Kasumi-1 (cell line): ENCODE measurements around the gene HDAC1.
"Not testable (repeated sequence)": the region's sequence is repeated elsewhere in the genome, so short reads cannot be mapped to it uniquely, and the experiment has no call there.

Experiments used
- DNase-seq, 2 experiments: peaks; one replicate each; lab custom pipeline; 2025; lab: John Stamatoyannopoulos, UW

Gene HDAC1

DNA sequence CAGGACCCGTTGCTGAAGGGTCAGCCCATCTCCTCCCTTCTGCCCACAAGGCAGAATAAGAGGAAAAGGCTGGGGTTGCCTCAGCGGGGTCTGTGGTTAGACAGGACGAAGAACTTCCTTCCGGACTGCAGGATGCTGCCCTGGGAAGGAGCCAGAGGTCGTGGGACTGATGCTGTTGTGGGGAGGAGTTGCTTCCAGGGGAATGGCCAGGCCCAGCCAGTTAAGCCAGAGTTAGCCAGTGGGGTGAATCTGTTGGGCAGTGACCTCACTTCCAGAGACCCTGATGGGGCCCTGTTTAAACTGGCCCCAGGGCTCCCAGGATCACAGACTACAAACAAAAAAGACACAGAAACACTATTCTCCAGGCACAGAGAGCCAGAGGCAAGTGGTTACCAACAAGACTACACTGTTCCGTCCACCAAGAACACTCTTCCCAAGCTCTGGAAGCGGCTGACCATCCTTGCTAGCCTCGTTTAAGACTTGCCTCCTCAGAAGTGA is 57.4 kb downstream of the HDAC1 start:
- peak; percentile 38 to 50 for DNase-seq

GRCh38 chr1:32350785-32351398 is 59.0 kb downstream of the HDAC1 start:
- peak; percentile 77 to 80 for DNase-seq

- DNase-seq, result peak; percentile 91 to 93
Observed at GRCh38 chr1:32351399-32352238, 59.7 kb downstream of the HDAC1 start.

DNA sequence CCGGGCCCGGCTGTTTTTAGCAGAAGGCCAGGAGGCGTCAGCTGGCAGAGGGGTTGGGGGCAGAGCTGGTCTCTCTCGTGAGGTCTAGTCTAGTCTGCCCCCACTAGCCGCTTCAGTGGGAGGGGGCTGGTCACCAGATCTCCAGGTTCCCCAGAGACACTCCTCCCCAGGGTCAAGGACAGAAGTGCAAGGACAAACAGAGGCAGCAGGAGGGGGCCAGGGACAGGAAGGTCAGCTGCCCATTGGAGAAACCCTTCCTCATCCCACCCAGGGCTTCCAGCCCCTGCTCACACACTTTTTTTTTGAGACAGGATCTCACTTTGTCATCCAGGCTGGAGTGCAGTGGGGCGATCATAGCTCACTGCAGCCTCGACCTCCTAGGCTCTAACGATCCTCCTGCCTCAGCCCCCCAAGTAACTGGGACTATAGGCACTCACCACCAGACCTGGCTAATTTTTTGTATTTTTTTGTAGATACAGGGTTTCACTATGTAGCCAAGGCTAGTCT is 60.4 kb downstream of the HDAC1 start:
- DNase-seq, result no peak

GRCh38 chr1:32352831-32353383 is 61.0 kb downstream of the HDAC1 start:
- DNase-seq, result no peak

DNA sequence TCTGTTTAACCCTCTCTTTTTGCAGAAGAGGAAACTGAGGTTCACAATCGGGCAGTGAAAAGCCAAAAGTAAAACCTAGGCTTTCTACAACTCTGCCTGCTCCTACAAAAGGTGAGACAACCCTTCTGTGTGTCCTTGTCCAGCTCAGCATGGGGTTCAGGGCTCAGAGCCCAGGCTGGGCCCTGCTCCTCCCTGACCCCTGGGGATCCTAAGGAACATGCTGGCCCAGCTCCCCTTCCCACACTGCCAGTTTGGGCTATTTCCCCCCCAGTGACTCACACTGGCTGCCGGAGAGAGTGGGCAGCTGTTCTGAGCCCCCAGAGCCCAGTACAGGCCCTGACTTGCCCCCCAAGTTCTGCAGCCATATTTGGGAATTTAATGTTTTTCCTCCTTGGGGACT is 61.5 kb downstream of the HDAC1 start:
- no peak for DNase-seq

- no peak for DNase-seq
Observed at GRCh38 chr1:32353886-32354570, 62.1 kb downstream of the HDAC1 start.

- not testable (repeated sequence) for DNase-seq
Observed at GRCh38 chr1:32355778-32356177, 63.9 kb downstream of the HDAC1 start.

- no peak for DNase-seq
Observed at GRCh38 chr1:32356478-32356877, 64.6 kb downstream of the HDAC1 start.

GRCh38 chr1:32357614-32358013 is 65.7 kb downstream of the HDAC1 start:
- no peak for DNase-seq

GRCh38 chr1:32358435-32358834 is 66.6 kb downstream of the HDAC1 start:
- no peak for DNase-seq

DNA sequence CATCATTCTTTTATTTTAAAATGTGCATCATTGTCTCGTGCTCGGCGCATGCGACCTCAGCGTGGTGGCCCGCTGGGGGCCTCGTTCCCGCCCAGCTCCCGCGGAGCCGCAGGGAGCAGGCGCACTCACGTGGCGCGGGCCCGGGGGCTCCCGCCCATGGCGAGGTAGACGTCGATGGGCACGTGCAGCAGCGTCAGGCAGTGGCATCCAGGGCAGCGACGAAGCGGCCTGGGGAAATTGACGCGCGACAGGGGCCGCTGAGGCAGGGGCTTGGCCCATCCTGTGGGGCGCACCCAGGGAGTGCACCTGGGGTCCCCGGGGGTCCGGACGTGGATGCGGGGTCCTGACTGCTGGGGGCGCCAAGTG is 69.4 kb downstream of the HDAC1 start:
- DNase-seq, result no peak

DNA sequence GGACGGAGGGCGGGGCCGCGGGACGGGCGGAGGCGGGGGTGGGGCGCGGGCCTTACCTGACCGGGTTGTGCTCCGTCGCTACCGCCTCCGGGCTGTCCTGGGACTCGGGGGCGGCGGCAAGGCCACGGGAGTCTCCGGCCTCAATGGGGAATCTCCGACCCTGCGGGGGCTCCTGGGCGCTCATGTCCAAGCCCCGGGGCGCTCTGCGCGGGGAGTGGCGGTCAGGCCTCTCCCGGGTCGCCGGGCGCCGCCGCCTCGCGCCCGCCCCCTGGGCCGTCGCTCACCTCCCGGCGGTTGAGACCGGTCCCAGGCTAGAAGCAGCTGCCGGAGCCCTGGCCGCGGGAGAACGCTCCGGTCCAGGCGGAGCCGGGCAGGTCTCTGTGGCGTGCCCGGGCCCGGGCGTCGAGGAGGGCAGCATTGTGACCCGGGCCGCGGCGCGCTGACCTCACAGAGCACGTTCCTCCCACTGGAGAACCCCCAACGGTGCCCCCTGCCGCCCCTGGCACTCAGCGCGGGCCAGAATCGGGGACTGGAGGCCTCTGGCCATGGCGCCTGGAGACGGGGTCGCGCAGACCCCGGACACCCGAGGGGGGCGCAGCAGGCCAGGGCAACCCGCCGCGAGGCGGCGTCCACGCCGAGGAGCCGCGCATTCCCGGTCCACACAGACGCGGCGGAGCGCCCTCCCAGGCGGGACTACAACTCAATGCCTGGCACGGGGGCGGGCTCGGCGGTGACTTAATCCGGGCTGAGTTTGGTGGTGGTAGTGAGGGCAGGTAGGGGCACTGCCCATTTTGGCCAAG is 70.0 kb downstream of the HDAC1 start:
- DNase-seq, result no peak

- DNase-seq, result no peak
Observed at GRCh38 chr1:32362474-32363313, 70.8 kb downstream of the HDAC1 start, which contains the start of the genes FAM229A and TSSK3. Gene FAM229A, minus strand, starts transcription at chr1:32362485. Its CDS starts 394 bp downstream, at chr1:32362091. Gene TSSK3, plus strand, starts transcription at chr1:32362539. Its CDS starts 163 bp downstream, at chr1:32362702.

GRCh38 chr1:32363713-32364112 is 71.8 kb downstream of the HDAC1 start:
- no peak for DNase-seq

DNA sequence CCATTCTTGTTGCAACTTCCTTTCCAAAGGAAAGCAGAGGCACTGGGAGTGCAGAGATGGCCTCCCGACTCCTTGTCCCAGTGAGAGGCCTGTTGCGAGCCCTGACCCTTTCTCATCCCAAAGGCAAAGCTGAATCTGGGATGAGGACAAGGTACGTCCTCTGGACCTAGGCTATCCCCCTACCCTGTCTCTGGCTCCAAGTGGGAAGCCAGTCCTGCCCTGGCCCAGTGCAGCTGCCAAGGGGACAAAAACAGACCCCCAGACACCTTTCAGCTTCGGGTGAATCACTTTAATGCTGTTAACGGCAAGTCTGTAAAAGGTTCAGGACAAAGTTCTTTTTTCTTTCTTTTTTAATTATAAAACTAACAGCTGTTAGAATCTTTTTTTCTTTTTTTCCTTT is 73.0 kb downstream of the HDAC1 start:
- DNase-seq, result no peak

GRCh38 chr1:32365445-32365844 is 73.6 kb downstream of the HDAC1 start:
- DNase-seq, result no peak

DNA sequence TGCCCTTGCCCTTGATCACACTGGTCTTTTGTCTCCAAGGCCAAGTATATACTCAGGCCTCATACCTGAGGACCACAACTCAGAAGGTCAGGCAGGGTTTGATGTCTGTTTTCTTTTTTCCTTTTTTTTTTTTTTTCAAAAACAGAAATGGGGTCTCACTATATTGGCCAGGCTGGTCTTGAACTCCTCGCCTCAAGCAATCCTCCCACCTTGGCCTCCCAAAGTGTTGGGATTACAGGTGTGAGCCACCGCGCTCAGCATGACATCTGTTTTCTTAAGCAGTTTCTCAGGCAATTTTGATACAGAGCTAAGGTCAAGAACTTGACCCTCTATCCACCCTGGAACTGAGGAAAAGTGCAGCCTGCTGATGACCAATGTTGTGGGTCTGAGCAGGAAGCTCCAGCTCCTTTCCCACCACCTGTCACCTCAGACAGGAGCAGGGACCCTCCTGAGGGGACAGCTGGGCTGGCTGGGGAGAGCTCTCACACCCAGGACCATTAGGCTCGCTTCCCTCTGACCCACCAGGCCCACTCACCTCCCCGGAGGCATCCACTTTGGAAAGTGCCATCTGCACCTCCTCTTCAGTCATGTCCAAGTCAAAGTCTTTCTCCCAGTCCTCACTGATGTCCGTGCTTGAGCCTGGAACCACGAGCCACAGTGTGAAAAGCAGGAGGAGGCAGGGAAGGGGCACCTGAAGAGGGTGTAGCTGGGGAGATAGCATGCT is 76.2 kb downstream of the HDAC1 start:
- DNase-seq, result no peak

DNA sequence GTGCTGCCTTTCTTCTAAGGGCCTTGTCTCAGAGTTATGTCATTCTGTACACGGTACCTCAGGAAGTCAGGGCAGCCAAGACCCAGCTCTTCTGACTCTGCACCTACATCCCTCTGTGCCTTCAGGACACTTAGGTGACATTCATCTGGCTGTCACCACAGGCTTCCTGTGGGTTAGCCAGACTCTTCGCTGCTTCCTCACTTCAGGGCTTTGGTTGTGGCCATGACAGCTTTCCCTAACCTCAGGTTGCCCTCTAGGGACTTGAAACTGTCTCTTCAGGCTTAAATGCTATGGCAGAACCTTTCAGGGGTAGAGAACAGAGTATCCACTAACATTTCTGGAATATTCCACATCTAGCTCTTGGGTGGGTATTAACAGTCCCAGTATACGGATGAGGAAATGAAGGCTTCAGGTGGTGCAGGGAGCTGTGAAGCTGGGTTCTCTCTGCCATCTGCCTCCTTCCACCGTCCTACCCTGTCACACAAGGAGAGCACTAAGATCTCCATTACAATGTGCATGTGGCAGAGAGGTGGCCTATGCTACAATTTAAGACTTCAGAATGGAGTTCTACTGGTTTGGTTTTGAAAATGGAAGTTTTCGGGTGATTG is 80.4 kb downstream of the HDAC1 start:
- peak; percentile 84 to 87 for DNase-seq
